Measurements from ENCODE around the gene RASL10A.

DNA sequence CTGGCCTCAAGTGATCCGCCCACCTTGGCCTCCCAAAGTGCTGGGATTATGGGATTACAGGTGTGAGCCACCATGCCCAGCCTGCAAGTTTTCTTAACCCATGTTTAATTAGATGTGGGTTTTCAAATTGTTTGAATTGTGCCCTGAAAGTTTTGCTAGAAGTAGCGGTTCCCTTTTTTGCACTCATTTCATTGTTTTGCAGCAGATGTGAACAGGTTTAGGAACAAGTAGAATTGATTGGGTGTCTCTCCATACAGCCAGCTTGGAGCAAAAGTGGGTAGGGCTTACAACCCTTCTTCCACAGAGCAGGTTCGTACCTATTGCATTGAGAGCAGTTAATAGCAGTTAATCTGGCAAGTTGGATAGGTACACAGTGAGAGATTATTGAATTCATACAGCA lies 31.3 kb downstream of the RASL10A start:
- TF ChIP-seq CTCF (IDR thresholded peaks at IDR 0.05): no peak
- no peak for TF ChIP-seq POLR2AphosphoS5 (IDR thresholded peaks at IDR 0.05)
- no peak for TF ChIP-seq POLR2A (IDR thresholded peaks at IDR 0.05)
